GM15510 (cell line): ENCODE data around the gene NKAIN2.

Experiments used
- POLR2A ChIP-seq: IDR thresholded peaks from 3 replicates; pipeline ENCODE4 v1.6.1; 2011; ENCODE audit warnings: borderline replicate concordance; ENCODE audit not compliant: insufficient read length; ENCODE audit errors: extremely low read depth

Gene NKAIN2

GRCh38 chr6:124446961-124447360, 643.3 kb downstream of the NKAIN2 start:
- TF ChIP-seq POLR2A: no peak

- no peak for TF ChIP-seq POLR2A
Measured at GRCh38 chr6:124459268-124459667, 655.6 kb downstream of the NKAIN2 start.

- no peak for TF ChIP-seq POLR2A
Measured at GRCh38 chr6:124462750-124463149, 659.1 kb downstream of the NKAIN2 start.

- TF ChIP-seq POLR2A: no peak
Measured at GRCh38 chr6:124463271-124463670, 659.6 kb downstream of the NKAIN2 start.

GRCh38 chr6:124466949-124467348, 663.3 kb downstream of the NKAIN2 start:
- no peak for TF ChIP-seq POLR2A

GRCh38 chr6:124467366-124467765, 663.7 kb downstream of the NKAIN2 start:
- no peak for TF ChIP-seq POLR2A

- TF ChIP-seq POLR2A: no peak
Measured at GRCh38 chr6:124470803-124471202, 667.1 kb downstream of the NKAIN2 start.

- TF ChIP-seq POLR2A: no peak
Measured at GRCh38 chr6:124475176-124475575, 671.5 kb downstream of the NKAIN2 start.

GRCh38 chr6:124478906-124479305, 675.2 kb downstream of the NKAIN2 start:
- TF ChIP-seq POLR2A: no peak

GRCh38 chr6:124479991-124480430, 676.3 kb downstream of the NKAIN2 start:
- TF ChIP-seq POLR2A: no peak

GRCh38 chr6:124482071-124482491, 678.4 kb downstream of the NKAIN2 start:
- no peak for TF ChIP-seq POLR2A

GRCh38 chr6:124487623-124488431, 684.2 kb downstream of the NKAIN2 start:
- TF ChIP-seq POLR2A: no peak

- no peak for TF ChIP-seq POLR2A
Measured at GRCh38 chr6:124490122-124490521, 686.5 kb downstream of the NKAIN2 start.

- no peak for TF ChIP-seq POLR2A
Measured at GRCh38 chr6:124493259-124493658, 689.6 kb downstream of the NKAIN2 start.

GRCh38 chr6:124494956-124495664, 691.4 kb downstream of the NKAIN2 start:
- TF ChIP-seq POLR2A: no peak
